Bronchial epithelial cell (primary cell): ENCODE measurements around the gene BCL6. TPM values are rescaled to one million over a fixed set of nuclear protein-coding genes. Genes with fewer than 3 reads are reported as not detected.

ENCODE experiments used
- DNase-seq: peaks from one replicate; pipeline ENCODE4 v3.0.0-alpha.2; 2010; ENCODE audit warnings: low read depth
- FAIRE-seq: peaks from 2 replicates; lab custom pipeline; 2011; peaks lifted over from hg19 to GRCh38; lab: Jason Lieb, UNC
- H3K27me3 ChIP-seq: 2 replicates; pipeline ENCODE4 v1.5.1; 2011; ENCODE audit warnings: low read length; ENCODE audit not compliant: control insufficient read depth, insufficient read depth
- H3K36me3 ChIP-seq: 2 replicates; pipeline ENCODE4 v1.5.1; 2011; ENCODE audit warnings: low read length; ENCODE audit not compliant: control insufficient read depth, insufficient read depth
- H3K4me3 ChIP-seq: 2 replicates; pipeline ENCODE4 v1.5.1; 2011; ENCODE audit warnings: mild to moderate bottlenecking, low read depth, low read length, control low read depth
- CTCF ChIP-seq: IDR thresholded peaks from 2 replicates; pipeline ENCODE4 v1.5.1; 2011; ENCODE audit warnings: mild to moderate bottlenecking, moderate library complexity, low read length, control low read depth, inconsistent platforms; ENCODE audit not compliant: insufficient read depth, severe bottlenecking
- total RNA-seq: library from RNA; depleted of rRNA; stranded (reverse); fragments of >200 nt; gene quantifications from 2 replicates; pipeline ENCODE4 v1.2.1, GENCODE V29; 2014

The BCL6 gene
- total RNA-seq, 1 donor from 2014 or later = 6.8 TPM

- no peak for TF ChIP-seq CTCF
- Histone ChIP-seq H3K36me3 (peaks cover 10% of the 10 kb centered on the region), H3K4me3 (peak overlapping the region; percentile 46), H3K27me3 (no peaks in the 10 kb centered on the region)
- DNase-seq (no peak), FAIRE-seq (no peak)
These were observed 8.3 kb downstream of the BCL6 start for GRCh38 chr3:187737006-187737367.

DNA sequence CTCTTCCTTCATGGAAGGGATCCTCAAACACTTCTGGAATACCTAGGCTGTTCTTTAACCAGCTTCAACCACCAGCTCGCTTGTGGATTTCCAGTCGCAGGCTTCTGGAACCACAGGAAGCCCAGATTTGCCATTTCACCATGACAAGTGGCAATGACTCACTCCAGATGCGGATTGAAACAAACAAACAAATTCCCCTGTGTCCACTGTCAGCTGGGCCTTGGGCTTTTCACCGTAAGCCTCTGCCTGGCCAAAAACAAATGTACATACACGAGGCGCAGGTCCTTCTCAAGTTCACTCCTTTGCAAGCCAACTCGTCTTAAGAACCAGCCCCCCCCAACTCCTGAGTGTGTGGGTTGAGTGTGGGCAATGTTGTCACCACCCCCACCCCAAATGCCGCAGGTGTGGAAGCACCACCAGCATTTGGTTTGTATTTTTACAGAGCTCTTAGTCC lies 8.8 kb downstream of the BCL6 start:
- TF ChIP-seq CTCF = no peak
- FAIRE-seq (no peak), DNase-seq (peak; percentile 75)
- no peaks in the 10 kb centered on the region for H3K27me3 ChIP-seq
- H3K4me3 ChIP-seq = no peak overlapping the region
- peaks cover 15% of the 10 kb centered on the region for H3K36me3 ChIP-seq

GRCh38 chr3:187735837-187736236 lies 9.4 kb downstream of the BCL6 start:
- FAIRE-seq = no peak
- peak; percentile 46 for DNase-seq
- H3K4me3 ChIP-seq = no peak overlapping the region

GRCh38 chr3:187735383-187735782 lies 9.9 kb downstream of the BCL6 start:
- Histone ChIP-seq H3K27me3 (no peaks in the 10 kb centered on the region), H3K36me3 (peaks cover 20% of the 10 kb centered on the region), H3K4me3 (no peak overlapping the region)
- FAIRE-seq (no peak), DNase-seq (no peak)
- no peak for TF ChIP-seq CTCF

More at GRCh38 chr3:187735837-187736236, 9.4 kb downstream of the BCL6 start:
- no peaks in the 10 kb centered on the region for H3K27me3 ChIP-seq
- H3K36me3 ChIP-seq = peaks cover 18% of the 10 kb centered on the region
- TF ChIP-seq CTCF = no peak

DNA sequence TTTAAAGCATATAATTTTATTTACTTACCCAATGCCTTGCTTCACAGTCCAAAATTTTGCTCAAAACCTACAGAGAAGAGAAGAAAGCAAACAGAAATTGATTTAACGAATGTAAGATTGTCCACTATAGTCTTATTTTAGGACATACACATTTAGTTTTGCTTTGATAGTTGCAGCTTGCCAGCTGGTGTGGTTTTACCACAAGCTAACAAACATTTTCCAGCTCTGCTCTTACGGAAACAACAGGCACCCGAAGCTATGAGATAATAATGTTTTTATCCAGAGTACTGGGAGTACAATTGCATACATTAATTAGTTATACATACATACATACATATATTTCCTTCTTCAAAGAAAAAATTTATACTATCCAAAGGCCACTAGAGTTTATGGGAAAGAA lies 10.4 kb downstream of the BCL6 start:
- no peak overlapping the region for H3K4me3 ChIP-seq
- no peak for DNase-seq
- FAIRE-seq = no peak
- peaks cover 20% of the 10 kb centered on the region for H3K36me3 ChIP-seq
- no peaks in the 10 kb centered on the region for H3K27me3 ChIP-seq
- no peak for TF ChIP-seq CTCF

DNA sequence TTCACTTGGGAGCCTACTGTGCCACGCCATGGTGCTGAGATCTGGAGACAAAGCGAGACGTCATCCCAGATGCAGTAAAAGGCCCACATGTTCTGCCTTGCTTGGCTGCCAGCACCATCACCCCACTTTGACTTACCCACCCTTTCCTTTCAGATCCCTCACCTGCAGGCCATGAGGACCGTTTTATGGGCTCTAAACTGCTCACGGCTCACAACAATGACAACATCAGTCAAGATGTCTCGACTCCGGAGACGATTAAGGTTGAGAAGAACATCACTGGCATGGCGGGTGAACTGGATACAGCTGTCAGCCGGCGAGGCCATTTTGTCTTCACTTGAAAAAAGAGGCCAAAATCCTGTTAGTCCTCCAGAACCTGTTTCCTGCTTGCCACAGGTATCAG lies 11.9 kb downstream of the BCL6 start:
- FAIRE-seq (no peak), DNase-seq (no peak)
- no peaks in the 10 kb centered on the region for H3K27me3 ChIP-seq
- TF ChIP-seq CTCF = no peak
- H3K36me3 ChIP-seq = peaks cover 32% of the 10 kb centered on the region
- no peak overlapping the region for H3K4me3 ChIP-seq
